ENCODE measurements around the gene ZBTB24. TPM values are rescaled to one million over a fixed set of nuclear protein-coding genes. Genes with fewer than 3 reads are reported as not detected.

The ZBTB24 gene
- polyA plus RNA-seq, 6 donors from 2014 or later, result 12.0 to 18.5 (median 16.3) TPM

DNA sequence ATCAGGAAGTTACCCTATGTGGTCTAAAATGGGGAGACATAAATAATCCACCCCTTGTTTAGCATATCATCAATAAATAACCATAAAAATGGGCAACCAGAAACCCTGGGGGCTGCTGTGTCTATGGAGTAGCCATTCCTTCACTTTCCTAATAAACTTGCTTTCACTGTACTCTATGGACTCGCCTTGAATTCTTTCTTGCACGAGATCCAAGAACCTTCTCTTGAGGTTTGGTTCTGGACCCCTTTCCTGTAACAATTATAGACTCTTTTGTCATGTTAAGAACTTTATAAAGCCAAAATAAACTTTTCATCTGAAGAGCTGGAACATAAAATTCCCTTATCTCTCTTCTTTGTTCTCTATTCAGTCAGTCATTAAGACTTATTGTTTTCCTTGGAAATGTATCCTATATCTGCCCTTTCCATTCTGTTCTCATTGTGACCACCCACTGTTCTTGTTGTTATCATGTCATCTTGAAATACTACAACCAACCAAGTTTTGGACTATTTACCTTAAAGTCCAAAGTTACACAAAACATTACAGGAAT is 29.3 kb upstream of the ZBTB24 start:
- peaks cover 0 to under 1% of the 10 kb centered on the region in 2 donors for H3K36me3 Mint-ChIP-seq
- H3K4me3 Mint-ChIP-seq, result no peak overlapping the region
- no peak overlapping the region for H3K27ac Mint-ChIP-seq
- DNase-seq (no peak), ATAC-seq (ENCODE audit: low read depth in 2 of 2) (no peak)
- H3K9me3 Mint-ChIP-seq, result peaks cover 0 to 1% (median 0%) of the 10 kb centered on the region in 7 donors
- H3K27me3 Mint-ChIP-seq, result no peaks in the 10 kb centered on the region
- peaks cover 13 to 20% (median 20%) of the 10 kb centered on the region in 3 donors for H3K4me1 Mint-ChIP-seq

DNA sequence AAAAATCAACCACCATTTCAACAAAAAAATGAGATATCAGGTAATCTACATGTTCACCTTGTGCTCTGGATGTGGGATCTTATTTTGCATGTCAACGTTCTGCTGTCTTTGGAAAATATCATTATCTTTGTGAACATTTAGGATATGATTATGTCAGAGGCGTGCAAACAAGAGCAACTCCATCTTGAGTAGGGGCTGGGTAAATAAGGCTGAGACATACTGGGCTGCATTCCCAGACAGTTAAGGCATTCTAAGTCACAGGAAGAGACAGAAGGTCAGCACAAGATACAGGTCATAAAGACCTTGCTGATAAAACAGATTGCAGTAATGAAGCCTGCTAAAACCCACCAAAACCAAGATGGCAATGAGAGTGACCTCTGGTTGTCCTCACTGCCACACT is 28.8 kb upstream of the ZBTB24 start:
- H3K9me3 Mint-ChIP-seq, result peaks cover 0 to 1% (median 0%) of the 10 kb centered on the region in 7 donors
- no peak overlapping the region for H3K27ac Mint-ChIP-seq
- no peak overlapping the region for H3K4me3 Mint-ChIP-seq
- H3K36me3 Mint-ChIP-seq, result peaks cover 0 to 5% of the 10 kb centered on the region in 2 donors
- DNase-seq (no peak), ATAC-seq (ENCODE audit: low read depth in 2 of 2) (no peak)
- no peaks in the 10 kb centered on the region for H3K27me3 Mint-ChIP-seq
- H3K4me1 Mint-ChIP-seq, result peaks cover 13 to 17% (median 17%) of the 10 kb centered on the region in 3 donors

GRCh38 chr6:109510358-109510757 is 27.3 kb upstream of the ZBTB24 start:
- peaks cover 0 to 7% of the 10 kb centered on the region in 2 donors for H3K36me3 Mint-ChIP-seq
- no peaks in the 10 kb centered on the region for H3K27me3 Mint-ChIP-seq
- peak overlapping the region in 1 of 6 donors; percentile 76 for H3K27ac Mint-ChIP-seq
- ATAC-seq (ENCODE audit: low read depth in 2 of 2) (no peak), DNase-seq (no peak)
- H3K4me3 Mint-ChIP-seq, result no peak overlapping the region
- no peaks in the 10 kb centered on the region for H3K9me3 Mint-ChIP-seq
- peaks cover 3 to 7% (median 5%) of the 10 kb centered on the region in 3 donors for H3K4me1 Mint-ChIP-seq

DNA sequence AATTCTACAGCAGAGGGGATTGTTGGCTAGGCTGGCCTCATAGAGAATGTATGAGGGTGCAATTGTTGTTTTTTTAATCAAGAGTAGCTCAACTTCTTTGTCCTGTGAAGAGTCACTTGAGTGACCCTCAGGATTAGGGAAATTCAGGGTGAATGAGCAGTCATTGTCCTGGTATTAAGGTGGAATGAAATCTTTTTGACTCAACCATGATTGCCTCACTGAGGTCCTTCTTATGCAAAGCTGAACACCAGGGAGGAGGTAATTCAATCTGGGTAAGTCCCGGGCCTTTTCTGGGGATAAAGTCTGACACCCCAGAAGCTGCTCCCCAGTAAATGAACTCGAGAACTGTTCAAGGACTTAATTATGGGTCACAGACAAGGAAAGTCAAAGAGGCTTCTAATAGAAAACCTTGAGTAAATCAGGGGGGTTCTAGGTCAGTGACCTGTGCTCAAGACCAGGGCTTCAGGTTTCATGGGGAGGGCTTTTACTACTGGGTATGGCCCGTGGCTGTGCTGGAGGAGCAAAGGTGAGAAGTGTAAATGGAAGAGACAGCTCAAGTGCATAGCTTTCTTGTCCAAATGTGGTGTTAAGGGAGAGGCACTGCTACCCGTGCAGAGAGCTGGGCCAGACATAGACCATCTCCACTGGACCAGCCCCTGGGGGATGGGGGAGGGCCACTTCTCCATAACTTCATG is 25.3 kb upstream of the ZBTB24 start:
- peak overlapping the region in 2 of 6 donors; percentile 68 to 83 for H3K27ac Mint-ChIP-seq
- H3K27me3 Mint-ChIP-seq, result no peaks in the 10 kb centered on the region
- no peaks in the 10 kb centered on the region for H3K9me3 Mint-ChIP-seq
- peaks cover 0 to 7% of the 10 kb centered on the region in 2 donors for H3K36me3 Mint-ChIP-seq
- DNase-seq, result no peak
- no peak overlapping the region for H3K4me3 Mint-ChIP-seq
- ATAC-seq (ENCODE audit: low read depth in 2 of 2), result no peak
- H3K4me1 Mint-ChIP-seq, result no peaks in the 10 kb centered on the region

DNA sequence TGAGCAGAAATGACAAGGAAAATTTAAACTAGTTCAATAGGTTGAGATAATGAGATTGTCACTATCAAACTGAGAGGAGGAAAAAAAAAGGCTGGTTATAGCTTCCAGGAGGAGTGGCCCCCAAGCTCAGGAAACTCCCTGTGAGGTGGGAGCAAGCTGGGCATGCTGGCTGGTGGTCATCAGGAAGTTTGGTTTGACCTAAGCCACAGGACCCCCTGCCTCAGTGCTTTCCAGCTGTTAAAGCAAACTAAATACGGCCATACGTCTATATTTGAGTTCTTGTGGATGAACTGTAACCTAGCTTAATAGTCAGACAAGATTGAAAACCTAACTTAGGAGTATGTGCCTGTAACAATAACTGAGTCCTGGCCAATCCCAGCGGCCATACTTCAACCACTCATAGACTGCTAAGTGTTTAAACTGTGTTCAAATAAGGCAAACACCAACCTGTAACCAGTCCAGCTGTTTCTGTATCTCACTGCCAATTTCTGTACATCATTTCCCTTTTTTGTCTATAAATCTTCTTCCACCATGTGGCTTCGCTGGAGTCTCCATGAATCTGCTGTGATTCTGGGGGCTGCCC is 24.6 kb upstream of the ZBTB24 start:
- H3K27ac Mint-ChIP-seq, result peak overlapping the region in 1 of 6 donors; percentile 19
- no peaks in the 10 kb centered on the region for H3K9me3 Mint-ChIP-seq
- H3K27me3 Mint-ChIP-seq, result no peaks in the 10 kb centered on the region
- peaks cover 0 to 7% of the 10 kb centered on the region in 2 donors for H3K36me3 Mint-ChIP-seq
- H3K4me1 Mint-ChIP-seq, result no peaks in the 10 kb centered on the region
- ATAC-seq (ENCODE audit: low read depth in 2 of 2), result no peak
- DNase-seq, result no peak
- H3K4me3 Mint-ChIP-seq, result no peak overlapping the region

DNA sequence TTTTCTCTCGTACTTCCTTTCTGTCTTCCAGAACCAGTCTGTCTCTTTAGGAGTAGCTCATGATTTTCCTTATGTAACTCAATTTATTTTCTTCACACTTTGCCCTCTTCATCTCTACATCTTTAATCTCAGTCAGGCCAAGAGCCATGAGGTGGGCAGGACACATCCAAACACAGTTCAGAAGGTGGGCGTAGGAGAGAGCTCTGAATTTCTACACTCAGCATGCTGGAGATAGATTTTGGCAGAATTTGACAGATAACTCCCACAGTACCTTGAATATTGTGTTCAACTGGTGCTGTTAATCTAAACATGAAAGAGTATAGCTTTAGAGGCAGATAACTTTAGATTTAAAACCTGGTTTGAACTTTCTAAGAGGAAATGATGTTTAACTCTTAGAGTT is 23.8 kb upstream of the ZBTB24 start:
- no peaks in the 10 kb centered on the region for H3K27me3 Mint-ChIP-seq

GRCh38 chr6:109506314-109506713 is 23.3 kb upstream of the ZBTB24 start:
- Mint-ChIP-seq H3K27ac (no peak overlapping the region), H3K36me3 (peaks cover 0 to 7% of the 10 kb centered on the region in 2 donors), H3K4me3 (no peak overlapping the region), H3K4me1 (no peaks in the 10 kb centered on the region), H3K27me3 (no peaks in the 10 kb centered on the region), H3K9me3 (no peaks in the 10 kb centered on the region)
- ATAC-seq (ENCODE audit: low read depth in 2 of 2) (no peak), DNase-seq (no peak)

More for the DNA sequence above, 23.8 kb upstream of the ZBTB24 start:
- H3K27ac Mint-ChIP-seq, result no peak overlapping the region
- peaks cover 0 to 7% of the 10 kb centered on the region in 2 donors for H3K36me3 Mint-ChIP-seq
- H3K9me3 Mint-ChIP-seq, result no peaks in the 10 kb centered on the region
- H3K4me3 Mint-ChIP-seq, result no peak overlapping the region
- DNase-seq (no peak), ATAC-seq (ENCODE audit: low read depth in 2 of 2) (no peak)
- no peaks in the 10 kb centered on the region for H3K4me1 Mint-ChIP-seq

- peak overlapping the region in 1 of 8 donors; percentile 10 for H3K4me3 Mint-ChIP-seq
- H3K27me3 Mint-ChIP-seq, result no peaks in the 10 kb centered on the region
- no peak for DNase-seq
- no peak for ATAC-seq (ENCODE audit: low read depth in 2 of 2)
- H3K36me3 Mint-ChIP-seq, result peaks cover 0 to 7% of the 10 kb centered on the region in 2 donors
- H3K9me3 Mint-ChIP-seq, result no peaks in the 10 kb centered on the region
- H3K27ac Mint-ChIP-seq, result no peak overlapping the region
- no peaks in the 10 kb centered on the region for H3K4me1 Mint-ChIP-seq
Measured at GRCh38 chr6:109503327-109504224, 20.6 kb upstream of the ZBTB24 start.

- Mint-ChIP-seq H3K4me1 (peaks cover 4 to 17% (median 5%) of the 10 kb centered on the region in 3 donors), H3K27me3 (no peaks in the 10 kb centered on the region), H3K36me3 (no peaks in the 10 kb centered on the region), H3K4me3 (peak overlapping the region in 1 of 8 donors; percentile 22), H3K27ac (no peak overlapping the region), H3K9me3 (no peaks in the 10 kb centered on the region)
- DNase-seq, result no peak
- no peak for ATAC-seq (ENCODE audit: low read depth in 2 of 2)
Measured at GRCh38 chr6:109498936-109499335, 15.9 kb upstream of the ZBTB24 start.

DNA sequence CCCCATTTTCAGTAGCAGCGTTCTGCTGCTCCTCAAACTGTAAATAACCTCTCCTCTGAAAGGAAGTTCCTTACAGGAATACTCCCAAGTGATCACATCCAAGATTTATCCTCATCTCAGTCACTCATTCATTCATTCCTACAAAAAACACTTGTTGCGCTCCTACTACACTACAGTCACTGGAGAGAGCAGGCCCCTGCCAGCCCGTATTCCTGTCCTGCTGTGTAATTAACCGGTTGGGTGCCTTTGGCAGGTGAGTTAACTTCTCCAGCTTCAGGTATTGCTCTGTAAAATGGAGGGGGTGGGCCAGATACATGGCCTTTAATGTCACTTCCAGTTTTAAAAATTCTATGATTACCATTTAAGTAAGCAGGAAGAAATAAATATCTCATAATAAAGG is 15.0 kb upstream of the ZBTB24 start:
- no peak for DNase-seq
- Mint-ChIP-seq H3K4me1 (peaks cover 11 to 24% (median 11%) of the 10 kb centered on the region in 3 donors), H3K36me3 (no peaks in the 10 kb centered on the region), H3K9me3 (no peaks in the 10 kb centered on the region), H3K27ac (peak overlapping the region in 1 of 6 donors; percentile 27), H3K4me3 (no peak overlapping the region), H3K27me3 (no peaks in the 10 kb centered on the region)
- ATAC-seq (ENCODE audit: low read depth in 2 of 2), result no peak

DNA sequence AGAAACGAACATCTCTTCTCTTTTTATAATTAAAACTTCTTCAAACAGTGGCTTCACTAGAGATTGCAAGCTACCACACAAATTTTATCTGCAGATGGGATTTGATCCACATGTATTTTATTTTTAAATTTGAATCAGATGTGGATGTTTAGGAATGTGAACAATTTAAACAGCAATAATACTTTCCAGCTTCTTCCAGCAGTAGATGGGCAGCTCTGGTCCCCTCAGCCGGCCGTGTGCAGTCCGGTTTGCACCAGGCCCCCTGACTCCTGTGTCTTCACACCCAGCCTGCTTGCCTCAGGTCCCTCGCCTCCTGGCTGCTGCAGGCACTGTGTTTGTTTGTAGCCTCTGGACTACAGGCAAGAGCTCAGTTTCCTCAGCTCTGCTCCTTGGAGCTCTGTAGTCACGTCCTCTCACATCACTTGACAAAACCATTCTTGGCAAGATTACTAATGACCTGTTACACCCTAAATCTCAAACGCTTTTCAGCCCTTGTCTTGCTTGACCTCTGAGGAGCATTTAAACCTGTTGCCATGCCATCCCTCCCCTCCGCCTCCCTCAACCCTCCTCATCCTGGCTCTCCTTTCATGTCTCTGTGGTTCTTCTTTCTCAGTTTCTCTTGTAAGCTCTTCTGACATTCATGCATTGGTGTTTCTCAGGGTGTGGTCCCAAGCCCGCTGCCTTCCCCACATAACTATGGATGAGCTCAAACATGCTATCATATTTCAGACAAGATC is 13.2 kb upstream of the ZBTB24 start:
- DNase-seq (no peak), ATAC-seq (ENCODE audit: low read depth in 2 of 2) (no peak)
- Mint-ChIP-seq H3K4me3 (no peak overlapping the region), H3K9me3 (no peaks in the 10 kb centered on the region), H3K4me1 (peaks cover 17 to 31% (median 18%) of the 10 kb centered on the region in 3 donors), H3K27me3 (no peaks in the 10 kb centered on the region), H3K27ac (peak overlapping the region in 2 of 6 donors; percentile 56 to 81), H3K36me3 (no peaks in the 10 kb centered on the region)

- DNase-seq (peak; percentile 35), ATAC-seq (ENCODE audit: low read depth in 2 of 2) (peak; percentile 99 to 100)
- Mint-ChIP-seq H3K27ac (peak overlapping the region in 4 of 6 donors; percentile 46 to 72 (median 56)), H3K4me3 (peak overlapping the region in 1 of 8 donors; percentile 47), H3K36me3 (no peaks in the 10 kb centered on the region), H3K27me3 (no peaks in the 10 kb centered on the region), H3K4me1 (peaks cover 18 to 37% (median 18%) of the 10 kb centered on the region in 3 donors), H3K9me3 (no peaks in the 10 kb centered on the region)
Measured at GRCh38 chr6:109493865-109494264, 10.8 kb upstream of the ZBTB24 start.
